ENCODE results near the gene DEXI.
A peak's percentile ranks its signal among the peaks of the same experiment; 100 is the strongest.
"Not testable (repeated sequence)": the region's sequence is repeated elsewhere in the genome, so short reads cannot be mapped to it uniquely, and the experiment has no call there.

DEXI gene

GRCh38 chr16:10943064-10943353 lies 741 bp upstream of the DEXI start:
- DNase-seq, result no peak
- Histone ChIP-seq H3K27me3 (no peaks in the 10 kb centered on the region), H3K9me3 (no peaks in the 10 kb centered on the region), H3K36me3 (no peaks in the 10 kb centered on the region), H3K4me3 (ENCODE audit: low read depth, low read length) (no peak overlapping the region; the same call in 1 of the 2 replicates), H3K4me1 (no peaks in the 10 kb centered on the region; the same call in 1 of the 2 replicates)
- TF ChIP-seq CTCF (IDR thresholded peaks at IDR 0.05; ENCODE audit: low read depth, low read length), result no peak

GRCh38 chr16:10941935-10942351 lies 325 bp downstream of the DEXI start:
- not testable (repeated sequence) for H3K9me3 ChIP-seq, H3K36me3 ChIP-seq, DNase-seq, H3K27me3 ChIP-seq, H3K4me1 ChIP-seq
- peak overlapping the region; percentile 81 for H3K4me3 ChIP-seq (ENCODE audit: low read depth, low read length)

- Histone ChIP-seq H3K4me3 (ENCODE audit: low read depth, low read length) (peak overlapping the region; percentile 81), H3K9me3 (no peaks in the 10 kb centered on the region), H3K4me1 (no peaks in the 10 kb centered on the region; the same call in 1 of the 2 replicates), H3K27me3 (no peaks in the 10 kb centered on the region), H3K36me3 (no peaks in the 10 kb centered on the region)
- no peak for TF ChIP-seq CTCF (IDR thresholded peaks at IDR 0.05; ENCODE audit: low read depth, low read length)
- peak; percentile 21 for DNase-seq
These were observed 938 bp downstream of the DEXI start for GRCh38 chr16:10941127-10941933.

- no peak for TF ChIP-seq CTCF (IDR thresholded peaks at IDR 0.05; ENCODE audit: low read depth, low read length)
- Histone ChIP-seq H3K27me3 (no peaks in the 10 kb centered on the region), H3K4me3 (ENCODE audit: low read depth, low read length) (peak overlapping the region; percentile 81), H3K9me3 (no peaks in the 10 kb centered on the region), H3K36me3 (no peaks in the 10 kb centered on the region), H3K4me1 (no peaks in the 10 kb centered on the region; the same call in 1 of the 2 replicates)
- no peak for DNase-seq
These were observed 1.7 kb downstream of the DEXI start for GRCh38 chr16:10940501-10941079.

GRCh38 chr16:10939649-10940234 lies 2.5 kb downstream of the DEXI start:
- Histone ChIP-seq H3K36me3 (no peaks in the 10 kb centered on the region), H3K9me3 (no peaks in the 10 kb centered on the region), H3K27me3 (no peaks in the 10 kb centered on the region), H3K4me1 (no peaks in the 10 kb centered on the region; the same call in 1 of the 2 replicates), H3K4me3 (ENCODE audit: low read depth, low read length) (no peak overlapping the region; the same call in 1 of the 2 replicates)
- no peak for TF ChIP-seq CTCF (IDR thresholded peaks at IDR 0.05; ENCODE audit: low read depth, low read length)
- no peak for DNase-seq

GRCh38 chr16:10938796-10939648 lies 3.2 kb downstream of the DEXI start:
- H3K36me3 ChIP-seq, result no peaks in the 10 kb centered on the region
- no peaks in the 10 kb centered on the region for H3K9me3 ChIP-seq
- no peak for TF ChIP-seq CTCF (IDR thresholded peaks at IDR 0.05; ENCODE audit: low read depth, low read length)
- H3K27me3 ChIP-seq, result no peaks in the 10 kb centered on the region
- no peak for DNase-seq
- H3K4me1 ChIP-seq, result no peaks in the 10 kb centered on the region; the same call in 1 of the 2 replicates
- no peak overlapping the region for H3K4me3 ChIP-seq (ENCODE audit: low read depth, low read length)
